GM13977 (cell line): ENCODE measurements around the gene IL36G.
"Not testable (repeated sequence)": the region's sequence is repeated elsewhere in the genome, so short reads cannot be mapped to it uniquely, and the experiment has no call there.

Experiments
- DNase-seq: peaks from one replicate; pipeline ENCODE4 v3.0.0; 2012; ENCODE audit warnings: low spot score
- in situ Hi-C: fragments of 300-500 bp; cut with MboI; formaldehyde crosslinking; loops from one replicate; pipeline ENCODE4 v1.12.0; 2022; ENCODE audit warnings: low sequenced_read_pairs, low pct_unique_long_range_greater_than_20kb, mixed read lengths, inconsistent platforms; ENCODE audit not compliant: unreplicated experiment
- TF ChIP-seq, protein P1 (sequence below): IDR thresholded peaks from 2 replicates; pipeline ENCODE4 v1.5.1; 2012; ENCODE audit warnings: mild to moderate bottlenecking, control low read depth; ENCODE audit not compliant: insufficient read depth; ENCODE audit errors: extremely low read depth, missing control alignments

Gene IL36G

DNA sequence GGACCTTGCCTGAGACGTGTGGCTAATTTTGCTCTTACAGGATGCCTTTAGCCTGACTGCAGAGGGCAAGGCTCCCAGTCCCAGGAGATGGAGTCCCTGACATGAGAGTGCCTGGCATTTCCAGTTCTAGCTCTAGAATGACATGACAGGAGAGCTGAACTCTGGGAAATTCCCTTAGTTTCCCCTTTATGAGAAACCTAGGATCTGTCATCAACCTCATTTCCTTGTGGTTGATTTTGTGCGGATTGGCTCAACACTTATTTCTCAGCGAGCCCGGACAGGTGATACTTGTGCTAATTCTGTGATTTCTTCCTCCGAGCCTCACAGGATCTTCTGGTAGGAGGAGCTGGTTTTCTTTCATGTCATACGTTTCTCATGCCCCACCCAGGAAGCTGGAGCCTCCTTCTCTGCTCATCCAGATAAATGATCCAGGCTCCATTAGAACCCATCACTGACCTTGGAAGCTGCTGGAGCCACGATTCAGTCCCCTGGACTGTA lies at the start of gene IL36G:
Gene IL36G (plus strand): TSS at position 448 of the 498 bp plus-strand sequence. CDS start 633 bp downstream, outside the sequence.
- TF ChIP-seq, protein P1, sequence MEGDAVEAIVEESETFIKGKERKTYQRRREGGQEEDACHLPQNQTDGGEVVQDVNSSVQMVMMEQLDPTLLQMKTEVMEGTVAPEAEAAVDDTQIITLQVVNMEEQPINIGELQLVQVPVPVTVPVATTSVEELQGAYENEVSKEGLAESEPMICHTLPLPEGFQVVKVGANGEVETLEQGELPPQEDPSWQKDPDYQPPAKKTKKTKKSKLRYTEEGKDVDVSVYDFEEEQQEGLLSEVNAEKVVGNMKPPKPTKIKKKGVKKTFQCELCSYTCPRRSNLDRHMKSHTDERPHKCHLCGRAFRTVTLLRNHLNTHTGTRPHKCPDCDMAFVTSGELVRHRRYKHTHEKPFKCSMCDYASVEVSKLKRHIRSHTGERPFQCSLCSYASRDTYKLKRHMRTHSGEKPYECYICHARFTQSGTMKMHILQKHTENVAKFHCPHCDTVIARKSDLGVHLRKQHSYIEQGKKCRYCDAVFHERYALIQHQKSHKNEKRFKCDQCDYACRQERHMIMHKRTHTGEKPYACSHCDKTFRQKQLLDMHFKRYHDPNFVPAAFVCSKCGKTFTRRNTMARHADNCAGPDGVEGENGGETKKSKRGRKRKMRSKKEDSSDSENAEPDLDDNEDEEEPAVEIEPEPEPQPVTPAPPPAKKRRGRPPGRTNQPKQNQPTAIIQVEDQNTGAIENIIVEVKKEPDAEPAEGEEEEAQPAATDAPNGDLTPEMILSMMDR, result no peak
- in situ Hi-C loops, result no loop called here
- no peak for DNase-seq

DNA sequence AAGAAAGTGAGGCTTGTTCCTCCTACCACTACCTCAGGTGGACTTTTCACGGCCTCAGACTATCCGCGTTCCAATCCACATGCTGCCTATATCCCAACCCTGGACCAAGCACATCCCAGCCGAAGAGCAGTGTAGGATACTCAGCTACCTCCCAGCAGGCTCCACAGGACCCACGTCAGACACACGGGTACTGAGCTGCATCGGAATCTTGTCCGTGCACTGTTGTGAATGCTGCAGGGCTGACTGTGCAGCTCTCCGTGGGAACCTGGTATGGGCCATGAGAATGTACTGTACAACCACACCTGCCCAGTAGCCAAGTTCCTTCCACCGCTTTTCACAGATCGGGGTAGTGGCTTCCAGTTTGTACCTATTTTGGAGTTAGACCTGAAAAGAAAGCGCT lies 44.5 kb upstream of the IL36G start:
- TF ChIP-seq, protein P1, result no peak
- in situ Hi-C loops, result loop anchor here (25.0 kb wide), 1 partner anchor 321 kb away; no protein-coding TSS in a partner anchor
- no peak for DNase-seq

DNA sequence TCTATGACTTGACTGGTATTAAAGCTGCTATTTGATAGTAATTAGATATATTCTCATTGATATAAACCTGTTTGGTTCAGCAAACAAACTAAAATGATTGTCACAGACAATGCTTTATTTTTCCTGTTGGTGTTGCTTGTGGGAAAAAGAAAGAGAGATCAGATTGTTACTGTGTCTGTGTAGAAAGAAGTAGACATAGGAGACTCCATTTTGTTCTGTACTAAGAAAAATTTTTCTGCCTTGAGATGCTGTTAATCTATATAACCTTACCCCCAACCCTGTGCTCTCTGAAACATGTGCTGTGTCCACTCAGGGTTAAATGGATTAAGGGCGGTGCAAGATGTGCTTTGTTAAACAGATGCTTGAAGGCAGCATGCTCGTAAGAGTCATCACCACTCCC lies 43.7 kb upstream of the IL36G start:
- in situ Hi-C loops, result loop anchor here (25.0 kb wide), 1 partner anchor 322 kb away; no protein-coding TSS in a partner anchor
- not testable (repeated sequence) for DNase-seq

DNA sequence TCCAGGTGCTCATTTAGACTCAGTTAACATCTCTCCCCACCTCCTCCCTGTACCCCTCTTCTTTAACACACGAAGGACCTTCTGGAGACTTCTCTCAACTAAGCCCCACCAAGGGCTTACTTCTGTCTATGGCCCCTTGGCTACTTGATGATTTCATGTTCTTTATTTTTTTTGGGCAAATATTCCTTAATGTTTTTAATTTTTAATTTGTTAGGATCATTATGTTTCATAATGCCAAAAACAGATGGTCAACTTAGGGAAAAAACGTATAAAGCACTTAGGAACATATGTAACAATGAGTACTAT lies 40.9 kb upstream of the IL36G start:
- in situ Hi-C loops, result loop anchor here (25.0 kb wide), 1 partner anchor 325 kb away; no protein-coding TSS in a partner anchor
- no peak for DNase-seq
- TF ChIP-seq, protein P1, result no peak

DNA sequence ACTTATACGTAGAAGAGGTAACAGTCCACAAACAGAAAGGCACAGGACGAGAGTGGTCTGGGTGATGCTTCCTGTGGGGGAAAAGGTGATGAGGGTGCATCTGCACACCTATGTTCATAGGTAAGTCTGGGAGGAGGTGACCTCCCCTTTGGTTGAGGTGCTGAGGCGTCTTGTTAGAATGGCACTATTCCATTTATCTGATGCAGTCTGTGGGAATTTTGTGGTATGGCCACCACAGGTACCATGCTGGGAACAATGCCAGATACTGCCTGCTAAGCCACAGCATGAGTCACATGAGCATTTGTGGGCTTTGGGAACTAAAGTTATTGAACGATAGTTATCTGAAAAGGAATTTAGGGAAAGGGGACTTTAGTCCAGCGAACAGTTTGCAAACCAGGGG lies 38.9 kb upstream of the IL36G start:
- TF ChIP-seq, protein P1, result no peak
- DNase-seq, result no peak
- in situ Hi-C loops, result loop anchor here (25.0 kb wide), 1 partner anchor 327 kb away; no protein-coding TSS in a partner anchor

DNA sequence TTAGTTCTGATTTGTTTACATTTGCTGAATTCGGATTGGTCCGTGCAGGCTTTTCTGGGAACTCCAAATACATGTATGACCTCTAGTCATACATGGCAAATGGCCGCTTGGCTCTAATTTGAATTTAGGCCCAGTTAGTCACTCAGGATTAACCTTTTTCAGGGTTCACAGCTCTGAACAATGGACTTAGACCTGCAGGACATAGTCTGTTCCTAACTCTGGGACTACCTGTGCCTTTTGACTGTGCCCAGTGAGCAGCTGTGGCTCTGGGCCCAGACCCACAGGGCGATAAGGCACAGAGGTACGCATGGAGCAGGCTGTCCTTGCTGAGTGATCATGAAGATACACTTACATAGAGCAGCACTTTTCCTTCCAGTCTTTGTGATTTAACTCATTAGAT lies 38.4 kb upstream of the IL36G start:
- TF ChIP-seq, protein P1, result no peak
- no peak for DNase-seq
- in situ Hi-C loops, result loop anchor here (25.0 kb wide), 1 partner anchor 327 kb away; no protein-coding TSS in a partner anchor

DNA sequence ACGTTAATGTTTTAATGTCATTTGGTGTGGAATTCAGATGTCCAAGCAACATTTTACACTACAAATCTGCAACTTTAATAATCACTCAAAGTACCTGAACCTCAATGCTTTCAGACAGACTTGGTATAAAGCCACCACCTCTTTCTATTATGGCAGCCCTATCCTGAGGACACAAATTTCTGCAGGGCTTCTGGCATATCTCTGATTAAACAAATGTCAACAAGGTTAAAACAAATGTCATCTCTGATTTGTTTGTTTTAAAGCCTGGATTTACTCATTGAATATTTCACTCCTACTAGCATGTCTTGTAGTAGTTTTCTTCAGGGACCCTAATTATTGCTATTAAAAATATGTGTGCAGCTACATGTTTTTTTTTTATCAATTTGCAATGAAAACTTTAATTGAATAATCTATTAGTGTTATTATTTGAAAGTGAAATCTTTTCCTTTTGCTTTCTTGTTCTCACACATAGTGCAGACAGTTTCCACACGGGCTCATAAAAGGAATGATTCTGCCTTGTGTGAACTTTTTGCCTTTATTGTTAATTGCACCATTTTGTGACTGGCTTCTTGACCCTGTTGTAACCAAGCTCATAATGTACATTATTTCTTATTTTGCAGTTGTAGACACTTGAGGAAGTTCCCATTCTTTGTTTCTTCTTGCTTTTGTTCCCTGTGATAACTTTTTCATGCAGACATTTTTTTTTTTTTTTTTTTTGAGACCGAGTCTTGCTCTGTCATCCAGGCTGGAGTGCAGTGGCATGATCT lies 36.8 kb upstream of the IL36G start:
- in situ Hi-C loops, result loop anchor here (10.0 to 25.0 kb wide), 2 partner anchors 196 to 329 kb away; no protein-coding TSS in a partner anchor
- TF ChIP-seq, protein P1, result no peak
- no peak for DNase-seq
